ENCODE measurements around the gene C1orf167. TPM values are rescaled to one million over a fixed set of nuclear protein-coding genes. Genes with fewer than 3 reads are reported as not detected.

Gene C1orf167
- polyA plus RNA-seq, 1 of the 3 experiments (the other 2 are of a cell fraction) = 0.10 TPM

- TF ChIP-seq, protein P1, sequence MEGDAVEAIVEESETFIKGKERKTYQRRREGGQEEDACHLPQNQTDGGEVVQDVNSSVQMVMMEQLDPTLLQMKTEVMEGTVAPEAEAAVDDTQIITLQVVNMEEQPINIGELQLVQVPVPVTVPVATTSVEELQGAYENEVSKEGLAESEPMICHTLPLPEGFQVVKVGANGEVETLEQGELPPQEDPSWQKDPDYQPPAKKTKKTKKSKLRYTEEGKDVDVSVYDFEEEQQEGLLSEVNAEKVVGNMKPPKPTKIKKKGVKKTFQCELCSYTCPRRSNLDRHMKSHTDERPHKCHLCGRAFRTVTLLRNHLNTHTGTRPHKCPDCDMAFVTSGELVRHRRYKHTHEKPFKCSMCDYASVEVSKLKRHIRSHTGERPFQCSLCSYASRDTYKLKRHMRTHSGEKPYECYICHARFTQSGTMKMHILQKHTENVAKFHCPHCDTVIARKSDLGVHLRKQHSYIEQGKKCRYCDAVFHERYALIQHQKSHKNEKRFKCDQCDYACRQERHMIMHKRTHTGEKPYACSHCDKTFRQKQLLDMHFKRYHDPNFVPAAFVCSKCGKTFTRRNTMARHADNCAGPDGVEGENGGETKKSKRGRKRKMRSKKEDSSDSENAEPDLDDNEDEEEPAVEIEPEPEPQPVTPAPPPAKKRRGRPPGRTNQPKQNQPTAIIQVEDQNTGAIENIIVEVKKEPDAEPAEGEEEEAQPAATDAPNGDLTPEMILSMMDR (IDR thresholded peaks at IDR 0.05) = no peak
- no peak for TF ChIP-seq RAD21 (IDR thresholded peaks at IDR 0.05; ENCODE audit: low read length)
- no peak for TF ChIP-seq FOXJ3 (CRISPR knock-in tag; IDR thresholded peaks at IDR 0.05)
These were observed 8.3 kb upstream of the C1orf167 start (continued) for GRCh38 chr1:11753555-11754208.

DNA sequence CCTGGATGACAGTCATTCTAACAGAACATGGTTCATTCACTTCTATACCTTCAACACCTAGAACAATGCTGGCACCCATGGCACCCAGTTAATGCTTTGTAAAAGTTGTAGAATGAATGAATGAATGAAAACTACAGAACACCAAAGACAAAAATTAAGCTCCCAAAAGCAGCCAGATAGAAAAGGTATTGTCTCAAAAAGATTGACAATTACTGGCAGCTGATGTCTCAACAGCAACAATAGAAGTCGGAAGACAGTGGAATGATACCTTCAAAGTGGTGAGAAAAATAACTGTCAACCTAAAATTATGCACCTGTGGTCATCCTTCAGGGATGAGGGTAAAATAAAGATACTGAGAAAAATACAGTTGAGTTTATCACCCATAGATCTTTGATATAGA, 4.9 kb upstream of the C1orf167 start:
- Histone ChIP-seq H3K27me3 (ENCODE audit: insufficient read depth) (no peaks in the 10 kb centered on the region), H3K9ac (no peak overlapping the region), H2AFZ (ENCODE audit: low read depth) (no peak overlapping the region), H4K20me1 (ENCODE audit: insufficient read depth) (no peaks in the 10 kb centered on the region), H3K4me3 (ENCODE audit: low read depth in 2 of 2, low read length in 1 of 2) (no peak overlapping the region), H3F3A (replicated peaks; ENCODE audit: insufficient read depth) (no peaks in the 10 kb centered on the region), H3K79me2 (ENCODE audit: insufficient read depth) (no peaks in the 10 kb centered on the region), H3K9me3 (no peaks in the 10 kb centered on the region), H3K9me2 (no peaks in the 10 kb centered on the region), H3K4me2 (no peak overlapping the region), H3K27ac (ENCODE audit: low read depth in 2 of 2, low read length in 1 of 2) (no peak overlapping the region), H3K36me3 (replicated peaks in 1 of 2; ENCODE audit: control insufficient read depth in 1 of 2, insufficient read depth in 2 of 2, low read length in 1 of 2) (no peaks in the 10 kb centered on the region), H3K4me1 (ENCODE audit: control insufficient read depth in 1 of 2, insufficient read depth in 2 of 2, low read depth in 1 of 2, low read length in 1 of 2) (no peaks in the 10 kb centered on the region; a peak in 1 of 4 replicates)
- WGBS (ENCODE audit: low lambda C conversion rate) = 74% methylated on average over 1 of the region's 1 CpG
- TF ChIP-seq PBX3 (IDR thresholded peaks at IDR 0.05) = no peak
- no peak for TF ChIP-seq CHD2 (IDR thresholded peaks at IDR 0.05; ENCODE audit: low read length, partially characterized antibody)
- TF ChIP-seq ZBTB33 (IDR thresholded peaks at IDR 0.05; ENCODE audit: borderline replicate concordance, low read depth) = no peak
- no peak for TF ChIP-seq GATA2 (CRISPR knock-in tag; IDR thresholded peaks at IDR 0.05)
- TF ChIP-seq FOSL2 (IDR thresholded peaks at IDR 0.05; ENCODE audit: borderline replicate concordance, low read depth) = no peak
- no peak for TF ChIP-seq IRF3 (IDR thresholded peaks at IDR 0.05; ENCODE audit: low read depth, low read length)
- TF ChIP-seq TCF12 (IDR thresholded peaks at IDR 0.05) = no peak
- TF ChIP-seq EZH2phosphoT487 (IDR thresholded peaks at IDR 0.05; ENCODE audit: borderline replicate concordance, low read depth) = no peak
- no peak for TF ChIP-seq MAX (IDR thresholded peaks at IDR 0.05; ENCODE audit: low read depth)
- TF ChIP-seq JUND (IDR thresholded peaks at IDR 0.05) = no peak
- ChIA-PET CTCF (interaction anchor here (0.6 kb wide), 1 partner anchor 9 kb away, joined by 3 read pairs; no protein-coding TSS in a partner anchor), POLR2A (no interaction called here)
- DNase-seq = no peak

Measured in SK-N-SH (cell line).